Measurements from ENCODE around the gene CYP4F22.

DNA sequence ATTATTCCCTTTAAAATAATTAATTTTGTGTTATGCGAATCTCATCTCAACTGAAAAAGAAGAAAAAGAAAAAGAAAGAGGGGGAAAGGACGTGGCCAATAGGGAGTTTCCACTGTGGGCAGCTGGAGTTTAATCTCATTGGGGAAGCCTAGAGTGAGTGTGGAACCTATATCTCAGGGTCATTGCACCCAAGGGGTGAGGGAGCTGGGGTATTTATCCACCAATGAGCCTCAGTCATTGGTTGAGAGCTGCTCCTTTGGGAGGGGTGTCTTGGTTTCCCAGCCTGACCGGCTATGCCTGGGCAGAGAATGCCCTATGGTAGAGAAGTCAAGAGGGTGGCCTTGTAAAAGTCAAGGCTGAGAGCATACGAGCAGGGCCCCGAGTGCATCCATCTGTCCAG lies 16.5 kb downstream of the CYP4F22 start:
- TF ChIP-seq CTCF (conservative IDR thresholded peaks at IDR 0.05; ENCODE audit: low read depth, low read length) (no peak), EZH2 (IDR thresholded peaks at IDR 0.05; ENCODE audit: borderline replicate concordance, low read depth, low read length, poor library complexity, severe bottlenecking) (no peak)
